ENCODE results near the gene MUS81. TPM values are rescaled to one million over a fixed set of nuclear protein-coding genes. Genes with fewer than 3 reads are reported as not detected.

Gene MUS81
- total and polyA plus RNA-seq, 2 of the 13 experiments (the other 11 are each of a cell fraction or from before 2014, with no cell fraction given) = 25.6 to 30.2 TPM

- TF ChIP-seq ZBTB40 (IDR thresholded peaks at IDR 0.05) (no peak), ZBTB40 (CRISPR knock-in tag; IDR thresholded peaks at IDR 0.05) (0 out of 2 replicates have a peak, but pooled peaks have one; percentile 16), ZBTB46 (CRISPR knock-in tag; IDR thresholded peaks at IDR 0.05; ENCODE audit: borderline replicate concordance) (no peak), ZNF687 (CRISPR knock-in tag; IDR thresholded peaks at IDR 0.05) (peak; percentile 60), ZMYM3 (CRISPR knock-in tag; IDR thresholded peaks at IDR 0.05) (no peak), ZNF747 (CRISPR knock-in tag; IDR thresholded peaks at IDR 0.05; ENCODE audit: borderline replicate concordance) (no peak), RXRA (CRISPR knock-in tag; IDR thresholded peaks at IDR 0.05) (0 out of 2 replicates have a peak, but pooled peaks have one; percentile 12)
Measured at GRCh38 chr11:65911682-65912568, 51.7 kb downstream of the MUS81 start (continued).

All from HepG2 (cell line).